ENCODE measurements around the gene SMARCAD1.
A peak's percentile ranks its signal among the peaks of the same experiment; 100 is the strongest.

- TF ChIP-seq, protein P1, sequence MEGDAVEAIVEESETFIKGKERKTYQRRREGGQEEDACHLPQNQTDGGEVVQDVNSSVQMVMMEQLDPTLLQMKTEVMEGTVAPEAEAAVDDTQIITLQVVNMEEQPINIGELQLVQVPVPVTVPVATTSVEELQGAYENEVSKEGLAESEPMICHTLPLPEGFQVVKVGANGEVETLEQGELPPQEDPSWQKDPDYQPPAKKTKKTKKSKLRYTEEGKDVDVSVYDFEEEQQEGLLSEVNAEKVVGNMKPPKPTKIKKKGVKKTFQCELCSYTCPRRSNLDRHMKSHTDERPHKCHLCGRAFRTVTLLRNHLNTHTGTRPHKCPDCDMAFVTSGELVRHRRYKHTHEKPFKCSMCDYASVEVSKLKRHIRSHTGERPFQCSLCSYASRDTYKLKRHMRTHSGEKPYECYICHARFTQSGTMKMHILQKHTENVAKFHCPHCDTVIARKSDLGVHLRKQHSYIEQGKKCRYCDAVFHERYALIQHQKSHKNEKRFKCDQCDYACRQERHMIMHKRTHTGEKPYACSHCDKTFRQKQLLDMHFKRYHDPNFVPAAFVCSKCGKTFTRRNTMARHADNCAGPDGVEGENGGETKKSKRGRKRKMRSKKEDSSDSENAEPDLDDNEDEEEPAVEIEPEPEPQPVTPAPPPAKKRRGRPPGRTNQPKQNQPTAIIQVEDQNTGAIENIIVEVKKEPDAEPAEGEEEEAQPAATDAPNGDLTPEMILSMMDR (IDR thresholded peaks at IDR 0.05), result peak in 5 of 6 experiments; percentile 8 to 58 (median 48)
- TF ChIP-seq POLR2A (IDR thresholded peaks at IDR 0.05), result no peak
Observed at GRCh38 chr4:94304365-94304971, 96.8 kb downstream of the SMARCAD1 start.

All from Peyer's patch (tissue), 4 donors.